Astrocyte of the hippocampus (primary cell): Measurements from ENCODE around the gene PIK3C3.
"Not testable (repeated sequence)": the region's sequence is repeated elsewhere in the genome, so short reads cannot be mapped to it uniquely, and the experiment has no call there.

Source experiments
- DNase-seq: peaks from one replicate; pipeline ENCODE4 v3.0.0; 2011; ENCODE audit warnings: low read depth, low spot score

PIK3C3 gene

DNA sequence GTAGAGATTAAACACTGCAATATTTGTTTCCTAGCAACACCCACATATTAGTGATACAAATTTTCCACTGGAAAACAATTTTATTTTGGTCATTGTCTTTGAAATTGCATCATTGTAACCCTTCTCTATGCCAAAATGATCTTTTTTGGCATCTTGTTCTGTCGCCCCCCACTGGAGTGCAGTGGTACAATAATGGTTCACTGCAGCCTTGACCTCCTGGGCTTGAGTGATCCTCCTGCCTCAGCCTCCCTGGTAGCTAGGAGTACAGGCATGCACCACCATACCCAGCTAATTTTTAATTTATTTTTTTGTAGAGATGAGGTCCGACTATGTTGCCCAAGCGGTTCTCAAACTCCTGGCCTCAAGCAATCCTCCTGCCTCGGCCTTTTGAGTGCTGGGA is 117.4 kb downstream of the PIK3C3 start:
- DNase-seq: no peak

DNA sequence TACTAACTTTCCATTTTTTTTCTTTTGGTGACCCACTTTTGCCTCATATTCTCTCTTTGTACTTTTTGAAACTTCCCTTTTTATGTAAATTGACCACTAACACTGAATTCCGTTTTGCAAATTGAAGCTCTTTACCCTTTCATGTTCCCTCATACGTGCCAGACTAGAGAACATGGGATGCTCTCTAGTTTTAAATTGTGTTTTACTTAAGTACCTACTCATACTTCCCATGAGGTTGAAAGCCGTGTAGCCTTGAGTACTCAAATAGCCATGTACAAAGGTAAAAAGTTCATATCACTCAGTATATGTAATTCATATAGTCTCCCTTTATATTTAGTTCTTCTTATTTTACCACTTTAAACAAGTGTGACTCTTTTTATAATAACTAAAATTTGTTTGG is 119.7 kb downstream of the PIK3C3 start:
- DNase-seq: no peak

DNA sequence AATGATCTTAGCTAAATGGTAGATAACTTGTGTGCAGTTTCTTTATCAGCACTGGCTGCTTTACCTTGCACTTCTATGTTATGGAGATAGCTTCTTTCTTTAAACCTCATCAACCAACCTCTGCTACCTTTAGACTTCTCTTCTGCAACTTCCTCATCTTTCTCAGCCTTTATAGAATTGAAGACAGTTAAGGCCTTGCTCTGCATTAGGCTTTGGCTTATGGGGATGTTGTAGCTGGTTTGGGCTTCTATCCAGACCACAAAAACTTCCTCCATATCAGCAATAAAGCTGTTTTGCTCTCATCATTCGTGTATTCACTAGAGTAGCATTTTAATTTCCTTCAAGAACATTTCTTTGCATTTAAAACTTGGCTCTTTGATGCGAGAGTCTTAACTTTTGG is 123.7 kb downstream of the PIK3C3 start:
- peak; percentile 39 for DNase-seq

DNA sequence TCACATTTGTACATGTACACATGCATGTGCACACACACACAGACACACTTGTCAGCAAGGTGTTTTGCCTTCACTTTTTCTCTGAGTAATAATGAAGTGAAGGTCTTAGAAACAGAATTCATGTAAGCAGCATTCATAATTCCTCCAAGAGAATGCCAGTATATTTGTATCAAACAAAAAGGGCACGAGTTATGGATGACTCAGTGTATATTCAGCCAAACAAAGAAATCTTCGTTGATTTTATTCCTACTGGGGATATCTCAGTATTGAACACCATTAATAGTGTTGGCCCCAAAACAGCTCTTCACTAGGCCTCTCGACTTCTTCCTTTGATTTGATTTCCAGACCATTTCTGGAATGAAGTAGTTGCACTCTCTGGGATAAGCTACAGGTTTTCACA is 125.3 kb downstream of the PIK3C3 start:
- DNase-seq: no peak

DNA sequence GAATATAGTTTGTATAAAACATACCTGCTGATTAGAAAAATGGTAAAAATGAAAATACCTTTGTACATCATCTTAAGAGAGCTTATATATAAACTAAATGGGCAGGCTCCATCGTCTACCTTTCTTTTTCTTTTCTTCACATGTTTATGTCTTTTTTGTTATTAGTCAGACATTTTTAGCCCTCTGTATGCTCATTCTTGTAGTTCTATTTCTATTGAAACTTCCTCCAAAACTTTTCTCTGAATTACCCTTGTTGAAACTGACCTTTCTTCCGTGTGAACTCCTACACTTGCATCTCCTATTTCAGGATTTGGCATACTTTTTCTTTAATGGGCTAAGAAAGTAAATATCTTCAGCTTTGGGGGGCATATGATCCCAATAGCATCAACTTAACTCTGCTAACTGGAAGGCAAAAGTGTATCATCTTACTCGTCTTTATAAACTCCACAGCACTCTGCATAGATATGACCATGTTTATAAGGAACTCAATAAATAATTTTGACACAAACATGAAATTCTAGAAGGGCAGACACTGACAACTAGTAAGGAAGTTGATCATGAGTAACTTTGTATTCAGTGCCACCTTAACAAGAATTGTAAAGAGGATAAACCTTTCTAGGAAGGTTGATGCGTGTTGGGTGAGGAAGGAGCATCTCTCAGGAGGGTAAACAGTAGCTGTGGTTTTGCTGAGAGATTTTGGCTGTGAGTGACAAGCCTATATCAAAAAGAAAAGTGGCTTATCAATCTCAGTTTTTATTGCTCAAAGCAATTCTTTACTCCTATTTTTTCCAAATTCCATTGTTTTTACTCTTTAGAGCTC is 127.6 kb downstream of the PIK3C3 start:
- DNase-seq: no peak

DNA sequence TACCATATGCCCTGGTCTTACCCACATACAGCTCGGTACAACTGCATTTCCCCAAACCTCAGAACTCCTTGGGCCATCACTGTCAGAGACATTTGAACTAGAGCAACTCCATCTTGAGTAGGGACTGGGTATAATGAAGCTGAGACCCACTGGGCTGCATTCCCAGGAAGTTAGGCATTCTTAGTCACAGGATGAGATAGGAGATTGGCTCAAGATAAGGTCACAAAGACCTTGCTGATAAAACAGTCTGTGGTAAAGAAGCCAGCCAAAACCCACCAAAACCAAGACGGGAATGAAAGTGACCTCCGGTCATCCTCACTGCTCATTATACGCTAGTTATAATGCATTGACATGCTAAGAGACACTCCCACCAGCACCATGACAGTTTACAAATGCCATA is 131.3 kb downstream of the PIK3C3 start:
- peak; percentile 72 for DNase-seq

DNA sequence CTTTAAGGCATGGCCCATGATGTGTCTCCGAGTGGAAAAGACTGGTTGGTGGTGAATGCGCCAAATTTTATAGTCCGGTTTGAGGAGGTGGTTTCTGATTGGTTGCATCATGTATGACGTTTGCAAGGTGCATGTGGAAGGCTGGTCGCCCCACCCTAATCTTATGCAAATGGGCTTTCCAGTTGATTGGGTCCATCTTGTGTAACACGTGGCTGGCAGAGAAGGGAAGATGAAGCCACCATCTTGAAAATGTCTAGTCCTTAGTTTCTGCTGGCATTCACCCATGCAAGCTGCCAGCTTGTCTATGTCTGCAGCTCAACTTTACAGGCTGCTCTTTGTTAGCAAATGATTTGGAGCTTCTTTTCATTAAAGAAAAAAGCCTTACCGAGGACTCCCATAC is 132.2 kb downstream of the PIK3C3 start:
- no peak for DNase-seq

DNA sequence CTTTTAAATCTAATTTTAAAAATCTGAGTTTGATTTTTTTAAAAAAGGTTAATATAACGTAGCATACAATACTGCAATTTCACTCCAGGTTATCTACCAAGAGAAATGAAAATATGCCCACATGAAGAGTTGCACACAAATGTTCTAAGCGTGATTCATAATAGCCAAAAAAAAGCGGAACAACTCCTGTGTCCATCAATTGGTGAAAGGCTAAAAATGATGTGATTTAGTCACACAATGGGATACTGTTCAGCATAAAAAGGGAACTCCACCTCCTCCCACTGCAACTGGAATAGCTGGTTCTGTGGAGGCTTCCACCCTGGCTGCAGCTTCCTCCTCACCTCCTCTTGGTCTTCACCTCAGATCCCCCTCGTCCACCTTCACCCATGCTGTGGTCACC is 132.8 kb downstream of the PIK3C3 start:
- DNase-seq: no peak

DNA sequence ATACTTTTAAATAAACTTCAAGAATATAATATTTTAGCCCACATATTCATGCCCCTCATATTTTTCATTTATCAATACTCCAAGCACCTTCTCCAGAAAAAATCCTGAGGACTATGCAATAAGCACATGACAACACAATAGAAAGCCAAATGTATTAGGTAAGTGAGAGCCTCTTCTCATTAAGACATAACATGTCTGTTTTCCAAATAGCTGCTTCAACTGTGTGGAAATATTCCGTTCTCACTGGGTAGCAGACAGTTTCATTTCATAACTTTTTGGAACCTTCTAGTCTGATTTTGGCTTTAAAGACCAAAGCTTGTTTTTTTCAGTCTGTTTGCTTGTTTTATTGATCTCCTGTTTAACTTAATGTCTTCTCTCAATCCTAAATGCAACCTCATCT is 137.8 kb downstream of the PIK3C3 start:
- no peak for DNase-seq

DNA sequence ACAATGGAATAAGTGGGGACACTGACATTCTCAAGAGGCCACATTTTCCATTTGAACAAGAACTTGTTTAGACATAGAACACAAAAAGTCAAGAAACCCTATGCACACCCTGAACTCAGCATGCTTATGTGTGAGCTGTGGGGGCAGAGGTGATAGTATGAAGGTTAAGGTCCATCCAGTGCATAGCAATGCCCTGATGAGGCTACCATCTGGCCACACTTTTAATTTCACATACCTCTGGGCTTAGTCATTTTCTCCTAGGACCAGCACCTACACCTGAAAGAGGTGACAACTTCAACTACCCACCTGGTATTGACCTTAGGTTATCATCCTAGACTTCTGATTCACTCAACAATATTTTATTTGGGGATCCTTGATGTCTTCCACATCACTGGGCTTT is 139.8 kb downstream of the PIK3C3 start:
- DNase-seq: no peak

DNA sequence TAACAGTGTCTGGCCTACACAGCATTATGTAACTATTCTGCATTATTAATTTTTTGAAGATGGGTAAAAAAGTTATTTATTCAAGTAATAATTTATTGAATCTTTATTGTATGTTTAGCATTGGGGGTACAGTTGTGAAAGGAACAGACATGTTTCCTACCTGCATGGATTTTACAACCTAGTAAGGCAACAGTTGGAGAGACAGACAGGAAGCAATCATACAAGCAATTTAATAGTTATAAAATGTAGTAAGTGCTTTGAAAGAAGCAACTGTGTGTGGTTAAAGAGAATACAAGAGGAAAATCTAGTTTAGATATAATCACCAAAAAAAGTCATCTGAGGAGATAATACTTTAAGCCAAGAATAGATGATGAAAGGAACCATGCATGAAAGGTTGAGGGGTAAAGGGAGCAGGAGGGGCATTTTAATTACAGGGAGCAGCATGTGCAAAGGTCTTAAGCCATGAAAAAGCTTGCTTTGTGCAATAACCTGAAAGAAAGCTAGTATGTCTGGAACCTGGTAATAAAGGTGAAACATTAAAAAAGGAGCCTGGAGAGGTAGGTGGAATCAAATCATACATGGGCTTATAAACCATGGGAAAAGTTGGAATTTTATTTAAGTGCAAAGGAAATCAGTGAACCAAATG is 140.8 kb downstream of the PIK3C3 start:
- no peak for DNase-seq

DNA sequence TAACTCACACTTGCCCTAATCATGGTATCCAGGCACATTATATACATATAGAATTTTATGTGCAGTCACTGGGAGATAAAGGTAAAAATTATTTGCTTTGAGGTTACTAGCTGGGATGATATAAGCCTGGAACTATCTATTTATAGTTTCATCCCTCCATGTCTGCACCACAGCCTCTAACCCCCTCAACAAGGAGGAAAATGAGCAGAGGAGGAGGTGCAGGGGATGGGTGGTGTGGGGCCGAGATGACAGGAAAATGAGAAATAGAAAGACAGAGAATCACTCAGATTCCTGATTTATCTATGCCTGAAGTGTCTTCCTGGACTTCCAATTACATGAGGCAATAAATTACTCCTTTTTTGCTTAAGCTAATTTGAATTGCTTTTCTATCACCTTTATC is 145.2 kb downstream of the PIK3C3 start:
- no peak for DNase-seq

DNA sequence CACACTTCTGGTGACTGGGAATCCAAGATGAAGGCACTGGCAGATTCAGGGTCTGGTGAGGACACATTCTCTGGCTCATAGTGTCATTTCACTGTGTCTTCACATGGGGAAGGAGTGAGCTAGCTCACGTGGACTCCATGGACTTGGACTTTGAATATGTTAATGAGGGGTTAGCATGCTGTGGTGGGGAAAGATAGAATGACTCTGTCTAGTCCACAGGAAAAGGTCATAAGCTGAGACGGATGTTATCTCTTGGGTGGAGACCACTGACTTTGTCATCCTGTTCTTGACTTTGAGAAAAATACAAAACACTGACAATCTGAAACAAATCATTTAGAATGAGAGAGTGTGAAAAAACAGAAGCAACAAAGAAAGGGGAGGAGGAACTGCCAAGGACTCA is 145.9 kb downstream of the PIK3C3 start:
- no peak for DNase-seq

DNA sequence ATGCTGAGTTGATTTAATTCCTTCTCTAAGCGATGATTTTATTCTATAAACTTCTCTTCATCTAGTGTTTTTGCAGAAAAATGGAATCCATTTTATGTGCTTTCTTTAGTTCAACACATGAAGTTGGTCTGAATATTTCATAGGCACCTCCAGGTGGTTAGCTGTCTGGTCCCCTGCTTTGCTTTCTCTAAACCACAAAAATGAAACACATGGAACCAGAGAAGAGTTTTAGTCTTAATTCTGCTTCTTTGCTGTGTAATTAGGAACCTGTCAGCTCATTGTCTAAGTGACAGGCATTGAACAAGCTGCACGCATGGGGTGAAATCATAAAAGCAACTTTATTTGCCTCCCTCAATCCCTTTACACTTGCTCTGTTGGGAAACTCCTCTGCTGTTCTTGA is 150.4 kb downstream of the PIK3C3 start:
- DNase-seq: peak; percentile 38

DNA sequence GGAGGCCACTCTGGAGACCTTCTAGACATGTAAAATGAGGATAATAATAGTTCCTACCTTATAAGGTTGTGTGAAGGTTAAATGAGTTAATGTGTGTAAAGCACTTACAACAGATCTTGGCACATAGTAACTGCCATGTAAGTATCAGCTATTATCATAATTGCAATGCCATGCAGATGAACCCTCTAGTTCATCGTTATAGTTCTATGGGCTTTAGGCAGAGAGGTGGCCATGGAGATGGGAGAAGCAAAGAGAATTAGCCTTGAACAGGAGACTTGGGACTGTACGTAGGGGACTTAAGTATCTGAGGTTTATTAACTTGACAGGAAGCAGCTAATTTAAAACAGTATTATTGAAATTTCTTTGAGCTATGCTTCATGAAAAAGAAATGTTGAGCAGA is 151.8 kb downstream of the PIK3C3 start:
- no peak for DNase-seq

DNA sequence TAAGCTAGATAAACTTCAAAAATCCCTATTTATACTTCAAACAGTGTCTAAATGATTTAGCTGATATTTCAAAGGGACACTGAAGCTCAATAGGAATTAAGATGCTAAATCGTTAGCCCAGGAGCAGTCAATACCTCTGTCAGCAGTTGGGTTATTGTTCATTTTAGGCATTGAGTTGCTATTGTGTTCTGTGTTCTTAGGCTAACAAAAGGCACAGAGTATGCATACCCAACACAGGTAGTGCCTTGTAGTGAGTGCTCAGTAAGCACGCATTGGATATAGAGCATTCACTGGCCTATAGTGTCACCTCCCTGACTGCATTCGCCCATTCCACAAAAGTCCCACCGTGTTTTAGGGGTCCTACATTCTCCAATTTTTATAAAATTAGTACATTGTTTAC is 152.3 kb downstream of the PIK3C3 start:
- DNase-seq: no peak

DNA sequence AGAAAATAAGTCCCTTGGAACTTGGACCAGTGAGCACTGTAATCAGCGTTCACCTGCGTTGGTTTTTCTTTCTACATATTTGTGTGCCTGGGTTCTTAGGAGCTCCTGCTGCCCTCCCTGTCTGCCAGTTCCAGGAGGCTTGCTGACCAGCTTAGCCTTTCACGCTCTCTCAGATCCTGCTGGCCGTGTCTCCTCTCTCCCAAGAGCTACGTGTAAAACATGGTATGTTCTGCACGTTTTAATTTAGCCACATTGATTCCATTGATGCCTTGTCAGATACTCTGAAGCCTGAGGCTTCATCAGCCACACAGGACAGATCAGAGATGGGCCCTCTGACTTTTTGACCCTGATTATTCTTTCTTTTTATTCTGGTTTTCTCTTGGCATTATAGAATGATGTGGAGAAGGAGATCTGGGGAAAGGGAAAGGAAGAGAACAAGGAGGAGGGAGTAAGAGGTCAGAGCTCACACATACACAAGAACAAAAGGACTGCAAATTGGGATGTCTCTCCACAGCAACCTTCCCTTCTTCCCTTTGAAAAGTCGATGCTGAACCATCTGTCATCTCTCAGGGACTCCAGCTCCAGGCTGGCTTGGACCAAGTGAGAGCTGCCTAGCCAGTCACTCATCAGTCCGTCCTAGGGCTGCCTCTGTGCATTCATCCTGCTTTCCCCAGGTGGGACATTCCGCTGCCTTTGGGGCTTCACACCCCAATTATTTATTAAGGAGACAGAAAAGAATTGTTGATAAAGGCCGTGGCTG is 152.8 kb downstream of the PIK3C3 start:
- no peak for DNase-seq

DNA sequence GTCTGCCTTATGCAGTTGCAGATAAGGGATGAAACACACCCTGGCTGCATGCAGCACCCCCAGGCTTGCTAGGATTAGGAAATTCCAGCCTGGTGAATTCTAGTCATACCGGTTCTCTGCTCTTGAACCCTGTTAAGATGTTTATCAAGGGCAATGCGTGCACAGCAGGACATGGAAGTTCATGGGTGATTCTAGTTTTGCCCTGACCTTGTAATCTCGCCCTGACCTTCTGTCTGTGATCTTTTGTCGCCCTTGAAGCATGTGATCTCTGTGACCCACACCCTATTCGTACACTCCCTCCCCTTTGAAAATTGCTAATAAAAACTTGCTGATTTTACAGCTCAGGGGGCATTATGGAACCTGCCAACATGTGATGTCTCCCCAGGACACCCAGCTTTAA is 157.1 kb downstream of the PIK3C3 start:
- DNase-seq: not testable (repeated sequence)

DNA sequence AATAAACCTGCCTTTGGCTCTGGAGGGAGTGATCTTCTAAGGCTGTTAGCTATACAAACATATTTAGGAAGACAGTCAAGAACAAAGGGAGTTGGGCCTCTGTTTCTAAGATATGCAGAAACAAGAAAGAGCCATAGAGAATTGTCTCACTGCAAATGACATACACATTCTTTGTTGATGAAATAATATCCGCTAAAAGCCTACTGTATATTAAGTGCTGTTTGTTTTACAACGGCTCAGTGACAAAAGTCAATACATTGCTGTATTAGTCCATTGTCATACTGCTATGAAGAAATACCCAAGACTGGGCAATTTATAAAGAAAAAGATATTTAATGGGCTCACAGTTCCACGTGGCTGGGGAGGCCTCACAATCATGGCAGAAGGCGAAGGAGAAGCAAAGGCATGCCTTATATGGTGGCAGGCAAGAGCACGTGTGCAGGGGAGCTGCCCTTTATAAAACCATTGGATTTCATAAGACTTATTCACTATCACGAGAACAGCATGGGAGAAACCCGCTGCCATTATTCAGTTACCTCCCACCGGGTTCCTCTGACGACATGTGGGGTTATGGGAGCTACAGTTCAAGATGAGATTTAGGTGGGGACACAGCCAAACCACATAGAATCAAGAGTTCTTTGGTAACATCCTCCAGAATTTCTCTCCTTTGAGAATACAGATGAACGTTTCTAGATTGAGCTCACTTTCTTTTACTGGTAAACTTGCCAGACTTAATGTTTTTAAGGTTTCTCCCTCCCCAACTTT is 157.8 kb downstream of the PIK3C3 start:
- DNase-seq: no peak

DNA sequence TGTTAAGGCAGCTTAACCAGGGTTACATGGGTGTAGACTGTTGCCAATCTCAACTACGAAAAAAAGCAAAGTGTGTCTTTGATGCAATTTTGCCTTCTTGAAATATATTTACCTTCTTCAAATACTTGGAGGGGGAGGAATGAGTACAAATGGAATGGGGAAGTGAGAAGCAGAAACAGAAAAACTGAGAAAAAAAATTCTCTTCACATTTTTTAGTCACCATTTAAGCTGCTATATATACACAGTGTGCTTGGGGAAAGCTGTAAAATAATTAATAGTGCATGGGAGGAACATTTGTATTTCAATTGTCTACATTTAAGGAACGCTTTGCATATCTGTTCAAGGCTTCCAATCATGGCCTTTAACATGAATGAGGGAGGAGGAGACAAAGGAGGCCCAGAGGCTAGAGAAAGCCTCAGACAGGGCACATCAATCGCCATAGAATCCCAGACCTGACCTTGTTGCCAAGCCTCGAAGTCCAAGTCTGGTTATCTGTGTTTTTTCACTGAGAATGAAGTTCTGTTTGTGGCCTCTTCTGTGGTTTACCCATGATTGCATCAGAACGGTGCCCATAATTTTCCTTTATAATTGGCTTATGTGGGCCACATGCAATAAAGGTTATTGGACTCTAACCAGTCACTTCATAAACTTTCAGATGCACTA is 158.6 kb downstream of the PIK3C3 start:
- DNase-seq: peak; percentile 63

DNA sequence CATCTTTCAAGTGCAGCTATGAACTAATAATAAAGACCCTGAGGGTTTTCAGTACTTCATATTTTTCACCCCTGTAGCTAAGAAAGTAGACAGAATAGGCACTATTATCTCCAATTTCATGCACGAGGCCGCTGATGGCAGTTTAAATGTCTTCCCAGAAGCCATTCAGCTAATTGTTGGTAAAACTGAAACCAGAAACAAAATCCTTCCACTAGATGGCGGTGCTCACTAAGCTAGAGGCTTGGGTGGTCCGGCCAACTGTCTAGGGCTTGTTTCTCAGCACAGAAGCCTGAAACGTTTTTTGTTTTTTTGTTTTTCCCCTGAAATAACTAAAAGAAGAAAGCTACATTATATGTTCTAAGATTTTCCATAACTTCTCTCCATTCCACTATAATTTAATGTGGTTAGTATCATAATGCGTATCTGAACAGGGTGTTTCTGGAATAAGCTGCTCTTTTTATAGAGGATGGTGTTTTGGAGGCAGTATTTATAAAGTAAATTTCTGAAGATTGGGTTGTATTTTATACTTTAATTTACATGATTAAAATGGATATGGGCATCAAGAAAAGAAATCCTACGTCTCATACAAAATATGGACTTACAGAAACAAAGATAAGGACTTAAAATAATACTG is 159.4 kb downstream of the PIK3C3 start:
- DNase-seq: peak; percentile 90
